Gastrocnemius medialis (tissue), 4 donors: ENCODE results near the gene ZNF574. TPM values are rescaled to one million over a fixed set of nuclear protein-coding genes. Genes with fewer than 3 reads are reported as not detected.

Experiments used
- ATAC-seq, 2 donors: fragments of 150-250 bp; one replicate each; pipeline ENCODE4 v1.9.1; 2016
- DNase-seq, 2 donors: peaks; one replicate each; pipeline ENCODE4 v3.0.0-alpha.2; 2019
- H3K27ac ChIP-seq, 4 donors: fragments of 200-600 bp; sonication (generic); 1 replicate in 1 of 4; 2 replicates in 3 of 4; pipeline ENCODE4 v1.5.1; 2016 to 2018; ENCODE audit warnings: mild to moderate bottlenecking in 2 of 4, moderate library complexity in 1 of 4
- H3K27me3 ChIP-seq, 3 donors: fragments of 200-600 bp; sonication (generic) in 2 of 3; 1 replicate in 1 of 3; 2 replicates in 2 of 3; pipeline versions ENCODE4 v1.5.1 to v1.6.0; 2016 to 2019; ENCODE audit warnings: mild to moderate bottlenecking in 1 of 3, moderate library complexity in 1 of 3
- H3K36me3 ChIP-seq, 2 donors: fragments of 200-600 bp; sonication (generic) in 1 of 2; one replicate each; pipeline ENCODE4 v1.5.1; 2017 to 2018
- H3K4me1 ChIP-seq, 2 donors: fragments of 200-600 bp; sonication (generic) in 1 of 2; one replicate each; pipeline ENCODE4 v1.5.1; 2016 to 2017; ENCODE audit warnings: mild to moderate bottlenecking in 2 of 2
- H3K4me3 ChIP-seq, 4 donors: fragments of 200-600 bp; sonication (generic) in 3 of 4; 1 replicate in 1 of 4; 2 replicates in 3 of 4; pipeline ENCODE4 v1.5.1; 2016 to 2019; ENCODE audit warnings: mild to moderate bottlenecking in 2 of 4
- H3K9me3 ChIP-seq, 3 donors: fragments of 200-600 bp; sonication (generic) in 2 of 3; 1 replicate in 1 of 3; 2 replicates in 2 of 3; pipeline ENCODE4 v1.5.1; 2016 to 2019
- CTCF ChIP-seq, 5 experiments: fragments of 450-650 bp in 3 of 5; fragments of 200-600 bp in 2 of 5; sonication (generic) in 2 of 5; IDR thresholded peaks in 4 of 5; conservative IDR thresholded peaks in 1 of 5; 1 replicate in 4 of 5; 2 replicates in 1 of 5; pipeline ENCODE4 v1.5.1; 2016 to 2019; ENCODE audit warnings: antibody characterized with exemption in 5 of 5, mild to moderate bottlenecking in 3 of 5, moderate library complexity in 3 of 5
- POLR2A ChIP-seq, 2 donors: fragments of 450-650 bp; IDR thresholded peaks; one replicate each; pipeline ENCODE4 v1.6.1; 2017; ENCODE audit warnings: antibody characterized with exemption in 2 of 2, mild to moderate bottlenecking in 2 of 2, moderate library complexity in 2 of 2
- in situ Hi-C, 4 donors: fragments of 200-750 bp; cut with MboI; loops; one replicate each; pipeline versions ENCODE4 v1.15.0 to v1.8.0; 2017; ENCODE audit warnings: low sequenced_read_pairs in 4 of 4
- intact Hi-C: fragments of 100-400 bp; cut with DNase I; formaldehyde crosslinking; loops from one replicate; pipeline ENCODE4 v1.15.1; 2023; ENCODE audit warnings: low total_unique reads
- total RNA-seq, 4 donors: library from RNA; depleted of rRNA; stranded (reverse); fragments of >200 nt; gene quantifications; one replicate each; pipeline versions ENCODE4 v1.1.0 to v1.2.3, GENCODE V29; 2016

Gene ZNF574
- total RNA-seq, 4 donors from 2014 or later, result 10.8 to 15.1 (median 13.8) TPM

- no peak for DNase-seq
- Histone ChIP-seq H3K4me3 (no peak overlapping the region), H3K36me3 (no peaks in the 10 kb centered on the region), H3K4me1 (peaks cover 13 to 14% of the 10 kb centered on the region in 2 donors), H3K27ac (no peak overlapping the region), H3K9me3 (no peaks in the 10 kb centered on the region), H3K27me3 (no peaks in the 10 kb centered on the region)
- ATAC-seq, result no peak
- no peak for TF ChIP-seq CTCF (IDR thresholded peaks at IDR 0.05 in 4 of 5, conservative IDR thresholded peaks at IDR 0.05 in 1 of 5)
- TF ChIP-seq POLR2A (IDR thresholded peaks at IDR 0.05), result no peak
- in situ Hi-C loops, result no loop called here
- intact Hi-C loops, result no loop called here
Observed at GRCh38 chr19:42051166-42052115, 24.5 kb upstream of the ZNF574 start.

- Histone ChIP-seq H3K27ac (peak overlapping the region in 3 of 4 donors; percentile 12 to 67 (median 20)), H3K27me3 (no peaks in the 10 kb centered on the region), H3K36me3 (no peaks in the 10 kb centered on the region), H3K4me1 (peaks cover 13 to 14% of the 10 kb centered on the region in 2 donors), H3K4me3 (no peak overlapping the region), H3K9me3 (no peaks in the 10 kb centered on the region)
- intact Hi-C loops (no loop called here), in situ Hi-C loops (no loop called here)
- DNase-seq, result peak in 1 of 2 donors; percentile 55
- TF ChIP-seq CTCF (IDR thresholded peaks at IDR 0.05 in 4 of 5, conservative IDR thresholded peaks at IDR 0.05 in 1 of 5) (no peak), POLR2A (IDR thresholded peaks at IDR 0.05) (no peak)
- peak; percentile 72 to 79 for ATAC-seq
Observed at GRCh38 chr19:42052241-42052863, 23.6 kb upstream of the ZNF574 start.

- H3K27ac ChIP-seq, result peak overlapping the region in 1 of 4 donors; percentile 67
- no peak for ATAC-seq
- TF ChIP-seq POLR2A (IDR thresholded peaks at IDR 0.05) (no peak), CTCF (IDR thresholded peaks at IDR 0.05 in 4 of 5, conservative IDR thresholded peaks at IDR 0.05 in 1 of 5) (no peak)
Observed at GRCh38 chr19:42053037-42053935, 22.7 kb upstream of the ZNF574 start.

GRCh38 chr19:42054205-42054604 lies 21.8 kb upstream of the ZNF574 start:
- DNase-seq (no peak), ATAC-seq (no peak)
- H3K27me3 ChIP-seq, result no peaks in the 10 kb centered on the region
- no peak overlapping the region for H3K27ac ChIP-seq
- TF ChIP-seq CTCF (IDR thresholded peaks at IDR 0.05 in 4 of 5, conservative IDR thresholded peaks at IDR 0.05 in 1 of 5) (no peak), POLR2A (IDR thresholded peaks at IDR 0.05) (no peak)
- H3K9me3 ChIP-seq, result no peaks in the 10 kb centered on the region
- H3K4me1 ChIP-seq, result peaks cover 14 to 20% of the 10 kb centered on the region in 2 donors
- H3K4me3 ChIP-seq, result no peak overlapping the region
- intact Hi-C loops, result no loop called here
- H3K36me3 ChIP-seq, result no peaks in the 10 kb centered on the region
- in situ Hi-C loops, result no loop called here

More at GRCh38 chr19:42053037-42053935, 22.7 kb upstream of the ZNF574 start:
- no peak for DNase-seq
- H3K27me3 ChIP-seq, result no peaks in the 10 kb centered on the region
- H3K36me3 ChIP-seq, result no peaks in the 10 kb centered on the region
- no peaks in the 10 kb centered on the region for H3K9me3 ChIP-seq
- intact Hi-C loops, result no loop called here
- no peak overlapping the region for H3K4me3 ChIP-seq
- in situ Hi-C loops, result no loop called here
- peaks cover 14 to 20% of the 10 kb centered on the region in 2 donors for H3K4me1 ChIP-seq
